HG03066 (cell line): ENCODE results near the gene VPS51.
A peak's percentile ranks its signal among the peaks of the same experiment; 100 is the strongest.

Source experiments
- ATAC-seq: cut with Tn5 transposase; IDR thresholded peaks from one replicate; pipeline ENCODE4 v1.9.1; 2021; ENCODE audit warnings: low read depth; ENCODE audit not compliant: unreplicated experiment

VPS51 gene

GRCh38 chr11:65095974-65096806, at the start of gene VPS51:
Gene VPS51, plus strand, starts transcription at chr11:65096214. Its CDS starts 37 bp downstream, at chr11:65096251.
- peak; percentile 90 for ATAC-seq

GRCh38 chr11:65047581-65048422, 48.2 kb upstream of the VPS51 start:
- no peak for ATAC-seq

- ATAC-seq = no peak
These were observed 44.6 kb upstream of the VPS51 start for GRCh38 chr11:65051398-65051858.

- ATAC-seq = no peak
These were observed 42.0 kb upstream of the VPS51 start for GRCh38 chr11:65053827-65054508.

- no peak for ATAC-seq
These were observed 40.5 kb upstream of the VPS51 start for GRCh38 chr11:65055538-65055937.

GRCh38 chr11:65056999-65057398, 39.0 kb upstream of the VPS51 start:
- ATAC-seq = no peak

- no peak for ATAC-seq
These were observed 38.5 kb upstream of the VPS51 start for GRCh38 chr11:65057526-65057925.

GRCh38 chr11:65058012-65058411, 38.0 kb upstream of the VPS51 start:
- no peak for ATAC-seq

GRCh38 chr11:65058419-65059054, 37.5 kb upstream of the VPS51 start, which contains the start of gene NAALADL1:
Gene NAALADL1, minus strand, starts transcription at chr11:65058553. Its CDS starts 32 bp downstream, at chr11:65058521.
- ATAC-seq = no peak

- no peak for ATAC-seq
These were observed 36.5 kb upstream of the VPS51 start for GRCh38 chr11:65059523-65059922.

- ATAC-seq = no peak
These were observed 35.8 kb upstream of the VPS51 start for GRCh38 chr11:65059959-65060824.

GRCh38 chr11:65060913-65061408, 35.1 kb upstream of the VPS51 start:
- no peak for ATAC-seq

- ATAC-seq = no peak
These were observed 32.5 kb upstream of the VPS51 start for GRCh38 chr11:65063532-65063931.

- no peak for ATAC-seq
These were observed 31.2 kb upstream of the VPS51 start for GRCh38 chr11:65064847-65065240.

GRCh38 chr11:65065851-65066250, 30.2 kb upstream of the VPS51 start:
- no peak for ATAC-seq

GRCh38 chr11:65066315-65066714, 29.7 kb upstream of the VPS51 start:
- ATAC-seq = no peak

GRCh38 chr11:65066805-65067291, 29.2 kb upstream of the VPS51 start:
- ATAC-seq = no peak

- ATAC-seq = no peak
These were observed 28.6 kb upstream of the VPS51 start for GRCh38 chr11:65067446-65067845.

- no peak for ATAC-seq
These were observed 26.8 kb upstream of the VPS51 start for GRCh38 chr11:65069217-65069616.
